Fibroblast of the aortic adventitia (primary cell): ENCODE measurements around the gene SPDYE4. TPM values are rescaled to one million over a fixed set of nuclear protein-coding genes. Genes with fewer than 3 reads are reported as not detected.

ENCODE experiments used
- DNase-seq: peaks from one replicate; pipeline ENCODE4 v3.0.0-alpha.2; 2010; ENCODE audit warnings: low read depth
- H3K4me3 ChIP-seq: 2 replicates; pipeline ENCODE4 v1.5.1; 2011; ENCODE audit warnings: low read depth, mild to moderate bottlenecking, control low read depth, low read length, moderate library complexity
- total RNA-seq: library from RNA; depleted of rRNA; stranded (reverse); fragments of >200 nt; gene quantifications from 2 replicates; pipeline ENCODE4 v1.2.3, GENCODE V29; 2012; ENCODE audit warnings: low replicate concordance
- TF ChIP-seq, protein P1 (sequence below): IDR thresholded peaks from 2 replicates; pipeline ENCODE4 v1.5.1; 2011; ENCODE audit warnings: mild to moderate bottlenecking, low read length, control low read depth, inconsistent platforms; ENCODE audit not compliant: insufficient read depth

Gene SPDYE4
- total RNA-seq, 1 donor, result not detected

DNA sequence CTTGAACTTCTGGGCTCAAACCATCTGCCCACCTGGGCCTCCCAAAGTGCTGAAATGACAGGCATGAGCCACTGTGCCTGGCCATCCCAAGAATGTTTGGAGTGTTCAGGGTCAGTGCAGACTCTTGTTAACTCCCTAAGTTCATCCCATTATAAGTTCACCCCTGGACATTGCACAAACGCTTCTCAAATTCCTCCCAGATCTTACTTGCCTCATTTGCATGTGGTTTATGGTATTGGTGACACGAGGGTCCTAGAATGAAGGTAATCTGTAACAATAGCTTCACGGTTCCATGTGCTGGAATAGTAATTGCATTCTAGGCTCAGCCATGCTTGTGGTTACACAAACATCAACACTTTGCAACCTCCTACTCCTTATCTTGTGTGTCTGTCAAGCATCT is 8.7 kb downstream of the SPDYE4 start:
- no peak overlapping the region for H3K4me3 ChIP-seq
- no peak for DNase-seq
- TF ChIP-seq, protein P1, sequence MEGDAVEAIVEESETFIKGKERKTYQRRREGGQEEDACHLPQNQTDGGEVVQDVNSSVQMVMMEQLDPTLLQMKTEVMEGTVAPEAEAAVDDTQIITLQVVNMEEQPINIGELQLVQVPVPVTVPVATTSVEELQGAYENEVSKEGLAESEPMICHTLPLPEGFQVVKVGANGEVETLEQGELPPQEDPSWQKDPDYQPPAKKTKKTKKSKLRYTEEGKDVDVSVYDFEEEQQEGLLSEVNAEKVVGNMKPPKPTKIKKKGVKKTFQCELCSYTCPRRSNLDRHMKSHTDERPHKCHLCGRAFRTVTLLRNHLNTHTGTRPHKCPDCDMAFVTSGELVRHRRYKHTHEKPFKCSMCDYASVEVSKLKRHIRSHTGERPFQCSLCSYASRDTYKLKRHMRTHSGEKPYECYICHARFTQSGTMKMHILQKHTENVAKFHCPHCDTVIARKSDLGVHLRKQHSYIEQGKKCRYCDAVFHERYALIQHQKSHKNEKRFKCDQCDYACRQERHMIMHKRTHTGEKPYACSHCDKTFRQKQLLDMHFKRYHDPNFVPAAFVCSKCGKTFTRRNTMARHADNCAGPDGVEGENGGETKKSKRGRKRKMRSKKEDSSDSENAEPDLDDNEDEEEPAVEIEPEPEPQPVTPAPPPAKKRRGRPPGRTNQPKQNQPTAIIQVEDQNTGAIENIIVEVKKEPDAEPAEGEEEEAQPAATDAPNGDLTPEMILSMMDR, result no peak

DNA sequence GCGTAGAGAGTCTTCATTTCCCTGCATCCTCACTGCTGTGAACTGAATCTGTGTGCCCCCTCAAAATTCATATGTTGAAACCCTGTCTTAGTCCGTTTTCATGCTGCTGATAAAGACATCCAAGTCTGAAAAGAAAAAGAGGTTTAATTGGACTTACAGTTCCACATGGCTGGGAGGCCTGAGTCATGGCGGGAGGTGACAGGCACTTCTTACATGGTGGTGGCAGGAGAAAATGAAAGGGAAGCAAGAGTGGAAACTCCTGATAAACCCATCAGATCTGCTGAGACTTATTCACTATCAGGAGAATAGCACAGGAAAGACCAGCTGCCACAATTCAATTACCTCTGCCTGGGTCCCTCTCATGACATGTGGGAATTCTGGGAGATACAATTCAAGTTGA is 10.6 kb downstream of the SPDYE4 start:
- TF ChIP-seq, protein P1, result no peak
- no peak overlapping the region for H3K4me3 ChIP-seq
- no peak for DNase-seq

DNA sequence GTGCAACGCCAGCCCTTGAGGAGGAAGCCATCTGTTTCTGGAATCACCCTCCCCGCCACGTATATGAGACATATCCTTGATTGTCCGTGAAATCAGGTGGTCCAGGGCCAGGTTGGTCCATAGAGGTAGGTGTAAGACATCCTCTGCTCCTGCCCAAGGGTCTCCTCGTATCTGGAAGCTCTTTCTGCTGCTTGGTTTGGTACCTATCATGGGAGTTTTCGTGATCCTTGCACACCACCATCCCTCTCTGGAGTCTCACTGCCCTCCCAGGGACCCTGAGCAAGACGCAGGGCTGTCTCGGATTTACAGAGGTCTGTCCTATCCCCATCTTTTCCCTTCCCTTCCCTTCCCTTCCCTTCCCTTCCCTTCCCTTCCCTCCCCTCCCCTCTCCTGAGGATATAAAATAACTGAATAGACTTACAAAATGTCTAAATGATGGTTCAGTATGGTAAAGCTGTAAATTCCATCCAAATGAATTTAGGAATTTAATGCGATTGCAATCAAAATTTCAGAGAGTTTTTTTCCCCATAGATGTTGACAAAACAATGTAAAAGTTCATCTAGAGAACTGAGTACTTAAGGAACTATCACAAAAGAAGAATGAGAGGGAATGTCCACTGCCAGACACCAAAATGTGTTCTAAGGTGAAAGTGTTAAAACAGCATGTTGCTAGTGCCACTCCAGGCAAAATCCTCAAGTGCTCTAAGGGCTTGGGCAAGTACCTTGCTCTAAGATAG is 11.7 kb downstream of the SPDYE4 start:
- DNase-seq, result no peak
- peak overlapping the region; percentile 65 for H3K4me3 ChIP-seq
- TF ChIP-seq, protein P1, result no peak

DNA sequence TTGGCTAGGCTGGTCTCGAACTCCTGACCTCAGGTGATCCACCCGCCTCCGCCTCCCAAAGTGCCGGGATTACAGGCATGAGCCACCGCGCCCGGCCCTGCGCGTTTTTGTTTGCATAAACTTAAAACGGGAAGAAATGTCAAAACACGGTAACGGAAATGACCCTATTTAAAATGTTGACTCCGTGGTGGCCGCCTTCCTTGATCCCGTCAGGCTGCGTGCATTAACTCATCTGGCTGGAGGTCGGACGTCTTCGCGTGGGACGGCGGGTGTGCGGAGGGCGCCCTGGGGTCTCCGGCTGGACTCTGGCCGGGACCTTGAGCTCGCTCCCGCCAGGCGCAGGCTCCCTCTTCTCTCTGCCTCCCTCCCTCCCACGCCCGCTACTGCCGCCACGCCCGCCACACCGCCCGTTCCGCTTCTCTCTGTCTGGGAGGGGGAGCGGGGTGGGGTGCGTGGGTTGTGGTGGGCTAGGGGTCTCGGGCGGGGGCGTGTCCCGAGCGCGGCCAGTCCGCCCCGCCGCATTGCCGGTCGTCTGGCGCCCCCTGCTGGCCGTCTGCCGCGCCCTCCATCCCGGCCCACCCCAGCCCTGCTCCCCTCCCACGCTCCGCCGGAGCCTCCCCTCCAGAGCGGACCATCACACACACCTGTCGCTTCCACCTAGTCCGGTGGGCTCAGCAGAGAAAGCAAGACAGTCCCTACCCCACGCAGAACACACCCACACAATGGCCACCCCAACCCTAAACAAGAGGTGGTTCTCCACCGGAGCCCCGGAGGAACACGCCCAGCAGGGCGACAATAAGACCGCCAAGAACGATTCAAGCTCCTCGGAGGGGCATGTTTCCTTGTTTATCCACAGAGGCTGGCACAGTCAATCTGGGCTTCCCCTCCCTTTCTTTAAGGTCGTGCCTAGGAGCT is 12.5 kb downstream of the SPDYE4 start:
- peak overlapping the region; percentile 65 for H3K4me3 ChIP-seq
- TF ChIP-seq, protein P1, result peak; percentile 62
- DNase-seq, result peak; percentile 63

DNA sequence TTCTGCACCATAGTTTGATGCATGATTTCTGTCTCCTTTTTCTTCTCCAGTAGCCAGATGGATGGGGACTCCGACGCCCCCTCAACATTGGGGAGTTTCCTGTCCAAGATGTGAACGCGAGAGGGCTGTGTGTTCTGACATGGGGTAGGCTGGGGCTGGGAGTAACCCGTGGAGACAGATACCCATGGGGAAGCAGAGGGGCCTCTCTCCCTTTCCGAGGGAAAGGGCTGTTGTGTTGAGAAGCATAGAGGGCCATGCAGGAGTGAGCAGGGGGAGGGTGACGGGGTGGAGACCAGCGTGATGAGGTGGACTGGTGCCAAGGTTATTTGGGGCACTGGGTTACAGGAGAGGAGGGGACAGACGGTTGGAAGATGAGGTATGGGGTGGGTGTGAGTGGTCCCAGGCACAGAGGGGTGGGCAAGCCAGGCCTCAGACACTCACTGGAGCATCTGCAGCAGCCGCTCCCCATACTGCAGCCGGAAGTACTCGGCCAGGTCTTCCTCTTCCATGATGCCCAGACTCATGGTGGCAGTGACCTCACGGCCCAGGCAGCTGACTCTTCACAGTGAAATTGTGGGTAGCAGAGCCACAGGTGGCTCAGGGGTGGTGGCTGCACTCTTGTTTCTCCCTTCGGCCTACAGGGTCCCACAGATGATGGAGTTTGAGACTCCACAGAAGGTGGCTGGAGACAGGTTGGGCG is 14.1 kb downstream of the SPDYE4 start:
- DNase-seq, result no peak
- TF ChIP-seq, protein P1, result no peak
- no peak overlapping the region for H3K4me3 ChIP-seq

DNA sequence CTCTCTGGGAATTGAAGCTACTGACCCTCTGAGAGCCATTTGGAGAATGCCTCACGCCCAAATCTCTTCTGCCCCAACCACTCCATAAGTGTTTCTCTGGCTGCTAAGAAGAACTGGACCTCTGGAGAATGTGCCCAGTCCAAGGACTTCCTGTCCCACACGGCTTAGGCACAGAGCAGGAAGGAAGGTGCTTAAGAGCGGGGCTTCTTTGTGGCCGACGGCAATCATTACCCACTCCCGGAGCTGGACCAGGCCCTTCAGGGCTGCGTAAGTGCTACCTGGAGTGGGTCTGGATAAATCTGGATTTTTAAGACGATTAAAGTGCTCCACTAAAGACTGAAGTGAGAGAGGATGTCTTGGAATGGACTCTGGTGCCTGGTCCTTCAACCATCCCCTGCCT is 15.5 kb downstream of the SPDYE4 start:
- no peak for DNase-seq
- TF ChIP-seq, protein P1, result no peak
- H3K4me3 ChIP-seq, result no peak overlapping the region
